A549 (cell line): ENCODE results near the gene NOTCH3. TPM values are rescaled to one million over a fixed set of nuclear protein-coding genes. Genes with fewer than 3 reads are reported as not detected.

Experiments
- ATAC-seq, 2 experiments: fragments of 200-7000 bp in 1 of 2; fragments of >200 bp in 1 of 2; cut with Nextera tagmentation in 1 of 2; cut with Tn5 transposase in 1 of 2; 3 replicates each; pipeline versions ENCODE4 v1.8.0 to v1.9.1; 2018 to 2020; ENCODE audit warnings: mild to moderate bottlenecking in 1 of 2, moderate library complexity in 1 of 2
- CTCF ChIA-PET: fragments of 300-600 bp; sonication (Branson Sonifier 250); formaldehyde crosslinking; extraction: SDS; loops from one replicate; lab custom pipeline; 2021; ENCODE audit warnings: antibody characterized with exemption, inconsistent platforms; lab: Yijun Ruan, JAX
- POLR2A ChIA-PET: fragments of 350-600 bp; formaldehyde crosslinking; extraction: SDS; loops from one replicate; lab custom pipeline; 2021; ENCODE audit warnings: antibody characterized with exemption, inconsistent platforms; lab: Yijun Ruan, JAX
- DNase-seq, 2 experiments: peaks; one replicate each; pipeline versions ENCODE4 v3.0.0 to v3.0.0-alpha.2; 2011 to 2016; ENCODE audit warnings: low read depth in 1 of 2, low spot score in 1 of 2
- FAIRE-seq: peaks from 2 replicates; lab custom pipeline; 2011; peaks lifted over from hg19 to GRCh38; lab: Jason Lieb, UNC
- H3K27ac ChIP-seq, 2 experiments: fragments of >200 bp; sonication (Bioruptor Twin); formaldehyde crosslinking; 3 replicates each; pipeline ENCODE4 v1.5.1; 2016 to 2017
- H3K4me1 ChIP-seq: fragments of >200 bp; sonication (Bioruptor Twin); formaldehyde crosslinking; 3 replicates; pipeline ENCODE4 v1.6.1; 2016
- H3K4me2 ChIP-seq: fragments of >200 bp; sonication (Bioruptor Twin); formaldehyde crosslinking; 3 replicates; pipeline ENCODE4 v1.6.1; 2016
- H3K4me3 ChIP-seq: fragments of >200 bp; sonication (Bioruptor Twin); formaldehyde crosslinking; 3 replicates; pipeline ENCODE4 v1.5.1; 2016
- H3K9me3 ChIP-seq: fragments of >200 bp; sonication (Bioruptor Twin); formaldehyde crosslinking; 3 replicates; pipeline ENCODE4 v1.6.1; 2016
- CBX8 ChIP-seq: fragments of 200-600 bp; sonication (generic); IDR thresholded peaks from 2 replicates; pipeline ENCODE4 v1.6.1; 2016
- CHD4 ChIP-seq: fragments of 200-600 bp; sonication (generic); IDR thresholded peaks from 2 replicates; pipeline ENCODE4 v1.6.1; 2016; ENCODE audit warnings: antibody characterized with exemption, mild to moderate bottlenecking, borderline replicate concordance
- CTCF ChIP-seq: fragments of >200 bp; sonication (Bioruptor Twin); formaldehyde crosslinking; IDR thresholded peaks from 3 replicates; pipeline ENCODE4 v1.5.1; 2016
- E2F6 ChIP-seq: IDR thresholded peaks from 2 replicates; pipeline ENCODE4 v1.6.1; 2012; ENCODE audit warnings: low read depth, borderline replicate concordance
- EHMT2 ChIP-seq: fragments of 200-600 bp; sonication (generic); IDR thresholded peaks from 2 replicates; pipeline ENCODE4 v1.6.1; 2016; ENCODE audit warnings: antibody characterized with exemption, low read depth, mild to moderate bottlenecking, moderate library complexity
- EP300 ChIP-seq, 2 experiments: fragments of >200 bp; sonication (Bioruptor Twin); formaldehyde crosslinking; IDR thresholded peaks; 2 replicates in 1 of 2; 3 replicates in 1 of 2; pipeline ENCODE4 v1.6.1; 2016 to 2017
- ESRRA ChIP-seq: fragments of 150-350 bp; IDR thresholded peaks from 2 replicates; pipeline ENCODE4 v1.6.1; 2014; ENCODE audit warnings: mild to moderate bottlenecking, low read length, borderline replicate concordance
- FOSL2 ChIP-seq, 2 experiments: fragments of 450-650 bp in 1 of 2; fragments of >200 bp in 1 of 2; sonication (Bioruptor Twin) in 1 of 2; formaldehyde crosslinking; IDR thresholded peaks; 2 replicates each; pipeline versions ENCODE4 v1.5.0 to v1.6.1; 2016 to 2020; ENCODE audit warnings: mild to moderate bottlenecking in 1 of 2, moderate library complexity in 1 of 2
- HDAC2 ChIP-seq: fragments of 200-600 bp; sonication (generic); IDR thresholded peaks from 2 replicates; pipeline ENCODE4 v1.6.1; 2016
- HOXB5 ChIP-seq: fragments of 250-450 bp; sonication (Bioruptor Pico); IDR thresholded peaks from 2 replicates; pipeline ENCODE4 v1.5.0; 2020; ENCODE audit warnings: mild to moderate bottlenecking, moderate library complexity
- KDM1A ChIP-seq: fragments of 200-600 bp; sonication (generic); IDR thresholded peaks from 2 replicates; pipeline ENCODE4 v1.6.1; 2016; ENCODE audit warnings: low read depth, mild to moderate bottlenecking
- RAD21 ChIP-seq, 2 experiments: fragments of >200 bp in 1 of 2; sonication (Bioruptor Twin) in 1 of 2; formaldehyde crosslinking in 1 of 2; IDR thresholded peaks in 1 of 2; conservative IDR thresholded peaks in 1 of 2; 2 replicates in 1 of 2; 3 replicates in 1 of 2; pipeline ENCODE4 v1.6.1; 2012 to 2018; ENCODE audit warnings: inconsistent platforms in 1 of 2
- RFX5 ChIP-seq: fragments of 450-650 bp; IDR thresholded peaks from 2 replicates; pipeline ENCODE4 v1.7.1; 2014; ENCODE audit warnings: antibody characterized with exemption, mild to moderate bottlenecking, moderate library complexity
- SREBF2 ChIP-seq: fragments of 450-650 bp; IDR thresholded peaks from 2 replicates; pipeline ENCODE4 v1.6.1; 2014; ENCODE audit warnings: mild to moderate bottlenecking, moderate library complexity
- ZFP36 ChIP-seq: fragments of 450-650 bp; IDR thresholded peaks from 2 replicates; pipeline ENCODE4 v1.6.1; 2014; ENCODE audit warnings: borderline replicate concordance; ENCODE audit not compliant: partially characterized antibody
- WGBS: methylation state at CpG from one replicate; pipeline ENCODE4 v1.1.6; 2017; ENCODE audit errors: missing lambda C conversion rate; 5-methylcytosine and 5-hydroxymethylcytosine counted together
- polyA plus RNA-seq, 4 experiments: library from polyadenylated mRNA; depleted of rRNA in 3 of 4; stranded (reverse); fragments of >200 nt; fragmentation: RNase III in 1 of 4; extraction: RNeasy Plus Mini Kit Qiagen cat#74134 plus additional on column Dnase treatment in 1 of 4; gene quantifications; 2 replicates in 3 of 4; 3 replicates in 1 of 4; pipeline ENCODE4 v1.2.3, GENCODE V29; 2011 to 2017

The NOTCH3 gene
- polyA plus RNA-seq, 2 of the 4 experiments (the other 2 are of a cell fraction): 9.5 to 14.7 TPM

- peaks cover 18% of the 10 kb centered on the region for H3K4me1 ChIP-seq
- H3K4me3 ChIP-seq: no peak overlapping the region; the same call in 2 of the 3 replicates
- DNase-seq (no peak), ATAC-seq (no peak)
- H3K4me2 ChIP-seq: peak overlapping the region; percentile 91
- POLR2A ChIA-PET: no interaction called here
- WGBS: 81% methylated on average over 3 of the region's 4 CpGs
- TF ChIP-seq KDM1A: 0 out of 2 replicates have a peak, but pooled peaks have one; percentile 18
- no peak for TF ChIP-seq CTCF
- TF ChIP-seq, all 56 proteins: peak for 1
- FAIRE-seq: no peak
- Histone ChIP-seq H3K9me3 (no peaks in the 10 kb centered on the region), H3K27ac (no peak overlapping the region)
- CTCF ChIA-PET: interaction anchor here (0.9 kb wide), 2 partner anchors 19 to 57 kb away, joined by 3 read pairs; no protein-coding TSS in a partner anchor
Observed at GRCh38 chr19:15196360-15197005, 4.3 kb downstream of the NOTCH3 start.

GRCh38 chr19:15195371-15196334, 5.1 kb downstream of the NOTCH3 start:
- ATAC-seq: peak; percentile 32 to 52; a peak in 4 of 6 replicates
- TF ChIP-seq FOSL2 (IDR thresholded peaks at IDR 0.05) (no peak), FOSL2 (CRISPR knock-in tag; IDR thresholded peaks at IDR 0.05) (peak; percentile 69), HOXB5 (CRISPR knock-in tag) (no peak)
- POLR2A ChIA-PET: interaction anchor here (0.6 kb wide), 1 partner anchor 111 kb away, joined by 3 read pairs; no protein-coding TSS in a partner anchor
- no peak for FAIRE-seq
- H3K4me2 ChIP-seq: peak overlapping the region; percentile 91
- peak overlapping the region; percentile 63 to 78 for H3K27ac ChIP-seq
- WGBS: 40% methylated on average over 17 of the region's 91 CpGs
- DNase-seq: peak in 1 of 2 experiments; percentile 33
- peaks cover 18% of the 10 kb centered on the region for H3K4me1 ChIP-seq
- no peaks in the 10 kb centered on the region for H3K9me3 ChIP-seq
- CTCF ChIA-PET: interaction anchor here (0.9 to 1.2 kb wide), 2 partner anchors 18 to 64 kb away, joined by 3 read pairs; no protein-coding TSS in a partner anchor
- H3K4me3 ChIP-seq: peak overlapping the region; percentile 45

- H3K4me3 ChIP-seq: peak overlapping the region; percentile 45; the same call in 1 of the 3 replicates
- H3K9me3 ChIP-seq: no peaks in the 10 kb centered on the region
- ATAC-seq (no peak), DNase-seq (no peak), FAIRE-seq (no peak)
- ChIA-PET POLR2A (interaction anchor here (0.7 kb wide), 1 partner anchor 66 kb away, joined by 5 read pairs; no protein-coding TSS in a partner anchor), CTCF (interaction anchor here (0.7 to 1.2 kb wide), 3 partner anchors 58 to 154 kb away, joined by 3 to 4 read pairs (median 3); no protein-coding TSS in a partner anchor)
- TF ChIP-seq HDAC2: no peak
- TF ChIP-seq ESRRA: no peak
- no peak for TF ChIP-seq RAD21 (conservative IDR thresholded peaks at IDR 0.05 in 1 of 2, IDR thresholded peaks at IDR 0.05 in 1 of 2)
- TF ChIP-seq E2F6: no peak
- no peak for TF ChIP-seq ZFP36
- TF ChIP-seq EP300 (IDR thresholded peaks at IDR 0.05): no peak
- TF ChIP-seq RFX5: no peak
- no peak for TF ChIP-seq EHMT2
- no peak for TF ChIP-seq SREBF2
- no peak for TF ChIP-seq CBX8
- no peak for TF ChIP-seq CHD4
- peaks cover 18% of the 10 kb centered on the region for H3K4me1 ChIP-seq
- 93% methylated on average over 6 of the region's 6 CpGs for WGBS
- peak overlapping the region; percentile 91 for H3K4me2 ChIP-seq
- H3K27ac ChIP-seq: peak overlapping the region in 1 of 2 experiments; percentile 78; a peak in 3 of 6 replicates
Observed at GRCh38 chr19:15194938-15195337, 5.9 kb downstream of the NOTCH3 start.
